ENCODE measurements around the gene CDH22.

DNA sequence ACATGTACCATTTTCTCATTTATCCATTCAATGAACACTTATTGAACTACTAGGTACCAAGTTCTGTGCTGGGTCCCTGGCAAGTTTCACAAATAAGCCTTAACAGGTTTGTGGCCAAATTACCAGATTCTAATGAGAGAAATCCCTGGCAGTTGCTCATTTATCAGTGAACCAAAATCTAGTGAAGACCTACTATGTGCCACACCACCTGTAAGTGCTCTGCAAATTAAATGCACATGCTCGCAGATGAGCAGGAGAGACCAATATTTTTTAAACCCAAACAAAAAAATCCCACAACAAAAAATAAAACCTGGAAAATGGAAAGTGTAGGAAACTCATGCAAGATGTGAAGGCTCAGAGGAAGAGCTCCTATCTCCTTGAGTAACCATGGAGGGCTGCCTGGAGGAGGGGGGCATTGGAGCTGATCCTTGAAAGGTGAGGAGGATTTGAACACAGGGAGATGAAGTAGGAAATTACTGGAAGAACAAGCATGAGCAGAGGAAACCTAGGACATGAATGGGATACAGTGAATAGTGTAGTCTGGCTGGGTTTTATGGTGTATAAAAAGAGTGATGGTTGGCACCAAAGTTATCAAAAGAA, 48.9 kb downstream of the CDH22 start:
- TF ChIP-seq, protein P1, sequence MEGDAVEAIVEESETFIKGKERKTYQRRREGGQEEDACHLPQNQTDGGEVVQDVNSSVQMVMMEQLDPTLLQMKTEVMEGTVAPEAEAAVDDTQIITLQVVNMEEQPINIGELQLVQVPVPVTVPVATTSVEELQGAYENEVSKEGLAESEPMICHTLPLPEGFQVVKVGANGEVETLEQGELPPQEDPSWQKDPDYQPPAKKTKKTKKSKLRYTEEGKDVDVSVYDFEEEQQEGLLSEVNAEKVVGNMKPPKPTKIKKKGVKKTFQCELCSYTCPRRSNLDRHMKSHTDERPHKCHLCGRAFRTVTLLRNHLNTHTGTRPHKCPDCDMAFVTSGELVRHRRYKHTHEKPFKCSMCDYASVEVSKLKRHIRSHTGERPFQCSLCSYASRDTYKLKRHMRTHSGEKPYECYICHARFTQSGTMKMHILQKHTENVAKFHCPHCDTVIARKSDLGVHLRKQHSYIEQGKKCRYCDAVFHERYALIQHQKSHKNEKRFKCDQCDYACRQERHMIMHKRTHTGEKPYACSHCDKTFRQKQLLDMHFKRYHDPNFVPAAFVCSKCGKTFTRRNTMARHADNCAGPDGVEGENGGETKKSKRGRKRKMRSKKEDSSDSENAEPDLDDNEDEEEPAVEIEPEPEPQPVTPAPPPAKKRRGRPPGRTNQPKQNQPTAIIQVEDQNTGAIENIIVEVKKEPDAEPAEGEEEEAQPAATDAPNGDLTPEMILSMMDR (IDR thresholded peaks at IDR 0.05) = no peak
- no peak for TF ChIP-seq POLR2A (IDR thresholded peaks at IDR 0.05)

Measured in adrenal gland (tissue), 5 donors.